Measurements from ENCODE around the gene PRR14L. TPM values are rescaled to one million over a fixed set of nuclear protein-coding genes. Genes with fewer than 3 reads are reported as not detected.

Gene PRR14L
- total RNA-seq, 6 donors from 2014 or later, result 23.7 to 57.6 (median 40.6) TPM

DNA sequence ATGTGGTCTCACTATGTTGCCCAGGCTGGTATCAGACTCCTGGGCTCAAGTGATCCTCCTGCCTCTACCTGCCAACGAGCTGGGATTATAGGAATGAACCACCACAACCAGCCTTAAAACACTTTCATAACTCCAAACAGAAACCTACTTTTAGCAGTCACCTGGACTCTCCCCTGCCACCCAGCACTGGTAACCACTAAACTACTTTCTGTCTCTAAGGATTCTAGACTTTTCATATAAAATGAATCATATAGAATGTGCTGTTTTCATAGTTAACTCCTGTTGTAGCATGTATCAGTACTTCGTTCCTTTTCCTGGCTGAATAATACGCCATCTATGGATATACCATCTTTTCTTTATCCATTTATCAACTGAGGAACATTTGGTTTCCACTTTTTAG is 58.5 kb downstream of the PRR14L start:
- no peak for DNase-seq
- no peaks in the 10 kb centered on the region for H3K4me1 ChIP-seq
- WGBS, 2 donors, result 96 to 99% methylated on average over 3 of the region's 3 CpGs
- peaks cover 10 to 84% (median 34%) of the 10 kb centered on the region in 4 donors for H3K36me3 ChIP-seq
- H3K27ac ChIP-seq, result no peak overlapping the region
- H3K27me3 ChIP-seq, result no peaks in the 10 kb centered on the region
- TF ChIP-seq POLR2A (IDR thresholded peaks at IDR 0.05), result no peak
- TF ChIP-seq POLR2AphosphoS5 (IDR thresholded peaks at IDR 0.05), result no peak
- TF ChIP-seq, protein P1, sequence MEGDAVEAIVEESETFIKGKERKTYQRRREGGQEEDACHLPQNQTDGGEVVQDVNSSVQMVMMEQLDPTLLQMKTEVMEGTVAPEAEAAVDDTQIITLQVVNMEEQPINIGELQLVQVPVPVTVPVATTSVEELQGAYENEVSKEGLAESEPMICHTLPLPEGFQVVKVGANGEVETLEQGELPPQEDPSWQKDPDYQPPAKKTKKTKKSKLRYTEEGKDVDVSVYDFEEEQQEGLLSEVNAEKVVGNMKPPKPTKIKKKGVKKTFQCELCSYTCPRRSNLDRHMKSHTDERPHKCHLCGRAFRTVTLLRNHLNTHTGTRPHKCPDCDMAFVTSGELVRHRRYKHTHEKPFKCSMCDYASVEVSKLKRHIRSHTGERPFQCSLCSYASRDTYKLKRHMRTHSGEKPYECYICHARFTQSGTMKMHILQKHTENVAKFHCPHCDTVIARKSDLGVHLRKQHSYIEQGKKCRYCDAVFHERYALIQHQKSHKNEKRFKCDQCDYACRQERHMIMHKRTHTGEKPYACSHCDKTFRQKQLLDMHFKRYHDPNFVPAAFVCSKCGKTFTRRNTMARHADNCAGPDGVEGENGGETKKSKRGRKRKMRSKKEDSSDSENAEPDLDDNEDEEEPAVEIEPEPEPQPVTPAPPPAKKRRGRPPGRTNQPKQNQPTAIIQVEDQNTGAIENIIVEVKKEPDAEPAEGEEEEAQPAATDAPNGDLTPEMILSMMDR (IDR thresholded peaks at IDR 0.05), result no peak
- TF ChIP-seq EP300 (IDR thresholded peaks at IDR 0.05), result no peak
- no peak overlapping the region for H3K4me3 ChIP-seq
- no peak for ATAC-seq (ENCODE audit: low FRiP score in 2 of 2)
- H3K9me3 ChIP-seq, result no peaks in the 10 kb centered on the region

DNA sequence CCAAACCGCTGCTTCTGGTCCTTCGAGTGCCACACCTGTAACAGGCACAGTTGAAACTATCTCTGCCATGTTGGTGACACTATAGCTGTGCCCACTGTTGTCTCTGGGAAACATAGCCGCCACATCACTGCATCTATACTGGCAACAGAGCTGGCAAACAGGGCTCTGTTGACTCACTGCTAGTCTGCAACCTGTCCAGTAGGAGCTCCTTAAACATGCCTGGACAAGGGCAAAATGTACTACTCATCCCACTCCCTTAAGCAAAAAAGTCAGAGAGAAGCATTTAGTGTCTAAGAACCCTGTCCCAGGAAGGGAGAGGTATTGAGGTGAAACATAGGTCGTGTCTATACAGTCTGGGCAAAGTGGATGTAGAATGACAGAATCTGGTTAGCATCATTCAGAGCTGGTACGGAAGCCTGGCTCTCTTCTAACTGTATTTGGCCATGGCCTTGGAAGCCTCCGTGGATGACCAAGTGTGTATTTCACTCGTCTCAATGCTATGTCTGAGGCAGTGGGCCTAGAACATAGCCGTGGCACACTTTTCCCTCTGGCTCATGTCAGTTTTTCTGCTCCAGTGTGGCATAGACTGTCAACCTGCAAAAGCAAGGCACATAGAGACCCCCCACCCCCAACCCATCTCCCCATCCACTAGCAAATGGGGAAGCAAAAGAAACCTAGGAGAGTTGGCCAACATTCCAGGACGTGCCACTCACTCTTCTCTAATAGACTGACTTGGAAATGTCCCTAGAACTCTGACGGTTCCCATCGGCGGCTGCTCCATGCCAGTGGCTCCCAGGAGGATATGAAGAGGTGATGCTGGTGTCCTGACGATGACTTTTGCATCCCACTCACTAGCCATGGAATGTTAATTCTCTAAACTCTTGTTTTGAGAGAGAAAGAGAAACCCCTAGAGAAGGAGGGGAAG is 66.5 kb downstream of the PRR14L start:
- no peak for TF ChIP-seq EP300 (IDR thresholded peaks at IDR 0.05)
- TF ChIP-seq, protein P1 (IDR thresholded peaks at IDR 0.05), result no peak
- no peak for TF ChIP-seq POLR2AphosphoS5 (IDR thresholded peaks at IDR 0.05)
- TF ChIP-seq POLR2A (IDR thresholded peaks at IDR 0.05), result no peak
- Histone ChIP-seq H3K9me3 (no peaks in the 10 kb centered on the region), H3K27me3 (no peaks in the 10 kb centered on the region), H3K36me3 (peaks cover 12 to 56% (median 44%) of the 10 kb centered on the region in 4 donors), H3K4me3 (no peak overlapping the region), H3K4me1 (peaks cover 0 to 6% (median 4%) of the 10 kb centered on the region in 4 donors), H3K27ac (no peak overlapping the region)
- no peak for ATAC-seq (ENCODE audit: low FRiP score in 2 of 2)
- DNase-seq, result no peak
- 83 to 88% methylated on average over 13 of the region's 13 CpGs for WGBS, 2 donors

DNA sequence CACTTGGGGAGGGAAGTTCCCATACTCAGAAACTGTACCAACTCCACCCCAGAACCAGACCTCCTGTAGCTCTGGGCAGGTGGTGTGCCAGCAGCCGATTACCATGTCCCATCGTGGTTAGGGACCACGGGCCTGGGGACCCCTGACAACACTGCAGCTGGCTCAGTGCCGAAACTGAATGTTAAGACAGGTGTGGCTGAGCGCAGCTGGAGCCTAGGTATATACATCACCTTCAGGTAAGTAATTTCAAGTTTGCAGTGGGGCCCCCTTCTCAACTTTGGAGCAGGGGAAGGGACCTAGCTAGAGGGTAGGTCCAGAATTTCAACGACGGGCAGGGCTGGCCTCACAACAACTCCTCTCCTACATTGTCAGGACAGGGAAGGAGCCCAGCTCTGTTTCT is 67.2 kb downstream of the PRR14L start:
- Histone ChIP-seq H3K4me3 (no peak overlapping the region), H3K36me3 (peaks cover 12 to 50% (median 40%) of the 10 kb centered on the region in 4 donors), H3K27ac (no peak overlapping the region), H3K4me1 (peaks cover 0 to 6% (median 4%) of the 10 kb centered on the region in 4 donors), H3K27me3 (no peaks in the 10 kb centered on the region), H3K9me3 (no peaks in the 10 kb centered on the region)
- ATAC-seq (ENCODE audit: low FRiP score in 2 of 2), result no peak
- TF ChIP-seq POLR2AphosphoS5 (IDR thresholded peaks at IDR 0.05) (no peak), EP300 (IDR thresholded peaks at IDR 0.05) (no peak), POLR2A (IDR thresholded peaks at IDR 0.05) (no peak)
- TF ChIP-seq, protein P1 (IDR thresholded peaks at IDR 0.05), result no peak
- DNase-seq, result no peak
- 77 to 92% methylated on average over 5 to 7 of the region's 7 CpGs for WGBS, 2 donors

DNA sequence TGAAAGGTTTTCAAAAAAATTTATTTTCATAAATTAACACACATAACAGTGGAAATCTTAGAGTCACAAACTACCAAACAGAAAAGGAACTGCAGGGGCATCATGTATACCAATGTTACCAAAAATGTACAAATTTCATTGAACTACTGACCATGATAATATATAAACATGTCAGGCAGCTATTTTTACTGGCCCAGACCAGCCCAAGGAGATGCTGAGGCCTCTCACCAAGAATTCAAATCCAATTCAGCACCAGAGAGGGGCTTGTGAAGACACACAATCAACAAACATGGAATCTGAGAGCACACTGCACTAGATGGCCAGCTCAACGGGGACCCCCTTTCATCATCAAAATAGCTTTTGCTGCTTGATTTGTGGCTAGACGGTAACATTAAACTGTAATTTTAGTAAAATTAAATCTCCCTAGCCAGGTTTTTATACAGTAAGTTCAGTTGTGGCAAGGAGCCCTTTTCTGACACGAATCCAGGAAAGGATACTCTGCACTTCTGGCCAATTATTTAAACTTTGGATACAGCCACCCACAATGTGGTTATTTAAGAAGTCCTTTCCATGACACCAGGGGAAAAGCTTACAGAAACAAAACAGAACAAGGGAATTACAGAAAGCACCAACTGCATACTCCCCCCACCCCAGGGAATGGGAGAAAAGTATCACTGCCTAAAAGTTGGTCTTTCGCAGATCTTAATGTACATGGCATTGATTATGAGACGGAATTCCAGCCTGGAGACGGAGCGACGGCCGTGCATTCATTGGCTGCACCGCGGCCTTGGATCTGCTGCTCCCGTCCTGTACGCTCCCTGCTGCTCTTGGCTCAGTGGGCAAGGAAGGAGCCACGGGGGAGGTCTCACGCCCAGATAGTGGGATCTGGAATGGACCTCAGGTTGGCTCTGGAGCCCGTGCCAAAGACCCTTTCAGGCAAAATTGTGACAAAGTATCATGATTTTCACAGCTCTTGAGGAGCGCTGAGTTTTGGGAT is 68.3 kb downstream of the PRR14L start:
- peaks cover 0 to 6% (median 4%) of the 10 kb centered on the region in 4 donors for H3K4me1 ChIP-seq
- WGBS, 2 donors, result 90 to 92% methylated on average over 17 of the region's 17 CpGs
- ATAC-seq (ENCODE audit: low FRiP score in 2 of 2) (no peak), DNase-seq (peak in 1 of 2 donors; percentile 48)
- TF ChIP-seq POLR2AphosphoS5 (IDR thresholded peaks at IDR 0.05), result no peak
- TF ChIP-seq, protein P1 (IDR thresholded peaks at IDR 0.05), result no peak
- TF ChIP-seq EP300 (IDR thresholded peaks at IDR 0.05), result no peak
- TF ChIP-seq POLR2A (IDR thresholded peaks at IDR 0.05), result no peak
- no peak overlapping the region for H3K27ac ChIP-seq
- H3K4me3 ChIP-seq, result no peak overlapping the region
- H3K36me3 ChIP-seq, result peaks cover 9 to 38% (median 30%) of the 10 kb centered on the region in 4 donors
- H3K9me3 ChIP-seq, result no peaks in the 10 kb centered on the region
- H3K27me3 ChIP-seq, result no peaks in the 10 kb centered on the region

All from upper lobe of left lung (tissue), 6 donors.